ENCODE results near the gene RNF213.

- TF ChIP-seq EZH2 (optimal IDR thresholded peaks at IDR 0.05; ENCODE audit: low read depth, low read length) = no peak
- no peak for TF ChIP-seq CTCF (IDR thresholded peaks at IDR 0.05; ENCODE audit: low read length)
Observed at GRCh38 chr17:80388601-80389000, 127.9 kb downstream of the RNF213 start.
